Stimulated activated CD8-positive, alpha-beta memory T cell treated with anti-CD3 and anti-CD28 coated beads, Interleukin-4, amount 100 ng/mL, for 24 hours (primary cell): Measurements from ENCODE around the gene GLRA3.
"Not testable (repeated sequence)": the region's sequence is repeated elsewhere in the genome, so short reads cannot be mapped to it uniquely, and the experiment has no call there.

Experiments used
- DNase-seq: peaks from one replicate; pipeline ENCODE4 v3.0.0-alpha.2; 2020; ENCODE audit warnings: low read depth

Gene GLRA3

DNA sequence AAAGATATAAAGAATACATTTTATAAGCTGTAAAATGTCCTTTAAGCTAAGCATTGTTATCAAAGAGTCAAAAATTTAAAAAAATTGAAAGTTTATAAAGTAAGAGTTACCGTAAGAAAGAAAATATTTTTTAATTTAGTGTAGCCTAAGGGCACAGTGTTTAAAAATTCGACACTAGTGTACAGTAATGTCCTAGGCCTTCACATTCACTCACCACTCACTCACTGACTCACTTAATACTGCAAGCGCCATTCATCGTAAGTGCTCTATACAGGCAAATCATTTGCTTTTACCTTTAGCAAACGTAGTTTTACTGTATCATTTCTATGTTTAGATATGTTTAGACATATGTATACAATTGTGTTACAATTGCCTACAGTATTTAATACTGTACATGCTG lies 20.2 kb downstream of the GLRA3 start:
- no peak for DNase-seq

DNA sequence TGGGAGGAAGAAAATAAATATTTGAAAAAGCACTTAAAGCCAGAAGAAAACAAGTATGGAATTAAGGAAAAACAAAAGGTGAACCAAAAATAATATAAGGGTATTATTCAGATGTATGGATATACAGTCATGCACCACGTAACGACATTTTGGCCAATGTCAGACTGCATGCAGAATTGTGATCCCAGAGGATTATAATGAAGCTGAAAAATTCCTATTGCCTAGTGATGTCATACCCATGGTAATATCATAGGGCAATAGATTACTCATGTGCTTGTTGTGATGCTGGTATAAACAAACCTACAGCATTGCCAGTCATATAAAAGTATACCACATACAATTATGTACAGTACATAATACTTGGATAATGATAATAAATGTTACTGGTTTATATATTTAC lies 20.9 kb downstream of the GLRA3 start:
- DNase-seq: no peak

DNA sequence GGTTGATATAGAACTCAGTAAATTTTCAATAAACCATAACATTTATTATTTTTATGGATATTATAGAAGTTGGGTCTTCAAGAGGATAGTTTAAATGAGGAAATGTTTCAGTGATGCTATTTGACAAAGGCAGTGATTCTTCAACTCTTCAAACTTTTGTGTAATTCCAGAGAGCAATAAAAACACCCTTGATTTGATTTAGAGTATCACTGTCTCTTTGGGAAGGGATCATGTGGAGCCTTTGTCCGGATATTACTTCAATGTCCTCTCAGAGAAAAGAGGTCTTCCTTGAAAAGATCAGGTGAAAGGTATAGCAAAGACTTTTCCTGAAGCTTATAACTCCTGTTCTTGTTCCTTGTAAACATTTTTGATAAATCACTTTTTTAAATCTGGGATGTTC lies 23.3 kb downstream of the GLRA3 start:
- no peak for DNase-seq

DNA sequence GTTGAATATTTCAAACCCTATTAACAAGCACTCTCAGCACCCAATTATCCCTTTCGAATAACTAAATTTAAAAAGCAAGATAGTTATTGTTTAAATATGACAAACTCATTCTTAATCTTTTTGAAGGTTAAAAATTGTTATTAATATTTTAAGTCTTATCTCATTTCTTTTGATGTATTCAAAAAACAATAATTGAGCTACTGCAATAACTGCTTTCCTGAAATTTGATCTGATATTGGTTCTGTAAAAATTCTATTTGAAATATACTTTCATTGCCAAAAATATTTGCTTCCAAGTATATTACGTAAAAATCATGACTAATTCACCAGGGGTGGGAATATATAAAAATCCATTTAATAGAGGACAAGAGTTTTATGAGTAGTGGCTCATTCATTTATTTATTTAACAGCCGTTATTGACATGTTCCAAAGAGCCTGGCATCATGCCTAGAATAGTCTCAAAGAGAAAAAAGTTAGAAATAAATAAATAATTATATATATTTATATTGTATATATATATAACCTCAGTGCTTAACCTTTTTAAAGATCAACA lies 34.4 kb downstream of the GLRA3 start:
- DNase-seq: no peak

DNA sequence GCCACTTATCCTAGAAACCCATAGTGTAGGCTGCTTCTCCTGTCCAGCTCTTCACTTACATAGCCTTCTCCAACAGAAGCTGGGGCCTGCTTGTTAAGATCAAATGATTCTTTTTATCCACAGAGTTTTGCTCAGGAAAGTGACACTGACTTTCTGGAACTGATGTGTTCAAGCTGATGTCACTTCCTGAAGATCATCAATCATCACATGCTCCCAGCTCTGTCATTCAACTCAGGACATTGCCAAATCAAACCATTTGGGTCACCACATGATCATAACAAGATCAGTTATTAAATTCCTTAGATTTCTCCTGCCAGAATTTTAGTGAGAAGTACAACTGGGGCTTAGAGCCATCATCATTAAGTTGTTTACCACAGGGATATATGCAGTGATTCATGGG lies 39.4 kb downstream of the GLRA3 start:
- DNase-seq: no peak

DNA sequence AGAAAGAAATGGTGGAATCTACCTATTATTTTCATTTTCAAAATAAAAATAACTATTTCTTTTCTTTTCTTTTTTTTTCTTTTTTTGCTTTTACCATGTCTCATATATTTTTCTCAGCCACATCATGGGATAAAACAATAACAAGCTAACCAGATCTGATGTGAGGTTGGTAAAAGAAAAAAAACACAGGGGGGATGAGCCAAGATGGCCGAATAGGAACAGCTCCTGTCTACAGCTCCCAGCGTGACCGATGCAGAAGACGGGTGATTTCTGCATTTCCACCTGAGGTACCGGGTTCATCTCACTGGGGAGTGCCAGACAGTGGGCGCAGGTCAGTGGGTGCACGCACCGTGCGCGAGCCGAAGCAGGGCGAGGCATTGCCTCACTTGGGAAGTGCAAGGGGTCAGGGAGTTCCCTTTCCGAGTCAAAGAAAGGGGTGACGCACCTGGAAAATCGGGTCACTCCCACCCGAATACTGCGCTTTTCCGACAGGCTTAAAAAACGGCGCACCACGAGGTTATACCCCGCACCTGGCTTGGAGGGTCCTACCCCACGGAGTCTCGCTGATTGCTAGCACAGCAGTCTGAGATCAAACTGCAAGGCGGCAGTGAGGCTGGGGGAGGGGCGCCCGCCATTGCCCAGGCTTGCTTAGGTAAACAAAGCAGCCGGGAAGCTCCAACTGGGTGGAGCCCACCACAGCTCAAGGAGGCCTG lies 50.6 kb downstream of the GLRA3 start:
- not testable (repeated sequence) for DNase-seq

DNA sequence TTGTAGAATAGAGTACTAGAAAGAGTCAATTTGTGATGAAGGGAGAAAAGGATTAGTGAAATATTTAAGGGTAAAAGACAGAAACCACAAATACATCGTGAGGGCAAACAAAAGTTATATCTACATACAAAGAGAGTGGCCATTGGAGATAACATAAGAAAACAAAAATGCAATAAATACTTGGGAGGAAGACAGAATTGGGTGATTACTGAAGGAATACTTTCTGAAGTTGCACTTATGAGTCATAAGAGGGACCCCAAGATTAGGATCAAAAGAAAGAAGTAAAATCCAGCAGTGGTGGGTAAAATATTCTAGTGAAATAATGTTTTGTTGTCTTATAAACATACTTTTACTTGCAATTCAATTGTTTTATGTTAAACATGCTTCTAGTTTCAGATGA lies 53.7 kb downstream of the GLRA3 start:
- DNase-seq: no peak

DNA sequence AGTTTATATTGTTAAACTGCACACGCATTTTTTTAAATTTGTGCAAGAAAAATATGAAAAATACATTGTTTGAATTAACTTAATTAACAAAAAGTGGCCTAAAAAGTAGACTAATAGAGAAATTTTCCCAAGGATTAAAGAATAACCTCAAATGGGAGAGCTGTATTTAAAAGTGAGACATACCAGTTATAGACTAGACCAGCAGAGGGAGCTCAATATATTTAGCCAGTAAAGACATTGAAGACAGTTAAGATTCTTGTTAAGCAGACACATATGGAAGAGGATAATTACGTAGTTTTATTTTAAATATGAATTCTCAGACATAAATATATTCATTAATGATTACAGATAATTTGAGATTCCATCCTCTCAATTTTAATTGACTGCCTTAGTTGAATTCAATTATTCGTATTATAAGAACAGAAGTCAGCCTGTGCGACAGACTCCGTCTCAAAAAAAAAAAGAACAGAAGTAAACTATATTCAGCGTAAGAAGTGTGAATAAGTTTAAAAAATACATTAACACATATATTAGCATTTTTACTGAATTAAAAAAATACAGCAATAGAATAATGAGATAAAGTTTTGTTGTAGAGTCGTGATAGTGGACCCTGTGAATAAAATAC lies 64.8 kb downstream of the GLRA3 start:
- no peak for DNase-seq

DNA sequence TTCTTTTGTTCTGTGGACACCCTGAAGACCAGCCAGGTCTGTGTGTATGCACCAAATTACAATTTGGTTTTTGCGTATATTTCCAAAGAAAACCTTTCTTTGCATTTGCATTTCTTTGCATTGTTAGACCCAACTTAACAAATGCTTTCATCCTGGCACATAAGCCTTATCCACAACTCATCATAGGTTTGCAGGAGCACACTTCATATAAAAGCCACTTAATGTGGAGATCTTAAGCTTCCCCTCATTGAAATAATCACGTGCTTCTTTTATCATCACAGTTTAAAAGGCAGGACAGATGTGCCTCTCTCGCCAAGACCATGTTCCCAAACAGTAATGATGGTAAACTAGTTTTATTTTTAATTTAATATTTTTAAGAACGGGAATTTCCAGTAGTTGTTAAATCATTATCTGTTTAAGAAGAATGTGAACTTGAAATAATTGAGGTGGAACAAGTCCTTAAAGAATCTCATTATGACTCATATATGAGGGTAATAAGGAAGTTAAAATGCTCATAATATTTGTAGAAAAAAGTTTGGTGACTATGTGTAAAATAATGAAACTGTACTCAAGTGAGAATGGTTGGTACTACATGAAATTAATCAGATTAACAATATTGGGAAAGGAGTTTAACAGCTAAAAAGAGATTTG lies 65.5 kb downstream of the GLRA3 start:
- no peak for DNase-seq

DNA sequence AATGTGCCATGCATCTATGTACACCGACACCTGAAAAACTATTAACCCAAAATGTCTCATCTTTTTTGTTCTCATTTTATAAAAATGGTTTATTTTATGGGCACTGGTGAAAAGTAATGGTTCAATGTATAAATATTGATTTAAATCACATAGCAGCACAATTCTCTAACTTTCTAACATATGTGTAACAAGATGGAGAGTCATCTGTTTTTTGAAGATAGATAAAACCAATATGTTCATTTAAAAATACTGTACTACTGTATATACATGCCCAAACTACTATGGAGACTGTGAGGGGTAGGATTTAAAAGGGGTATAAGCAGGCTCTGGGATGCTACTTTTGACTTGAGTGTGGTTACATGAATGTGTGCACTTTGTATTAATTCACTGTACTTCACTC lies 67.6 kb downstream of the GLRA3 start:
- DNase-seq: no peak

DNA sequence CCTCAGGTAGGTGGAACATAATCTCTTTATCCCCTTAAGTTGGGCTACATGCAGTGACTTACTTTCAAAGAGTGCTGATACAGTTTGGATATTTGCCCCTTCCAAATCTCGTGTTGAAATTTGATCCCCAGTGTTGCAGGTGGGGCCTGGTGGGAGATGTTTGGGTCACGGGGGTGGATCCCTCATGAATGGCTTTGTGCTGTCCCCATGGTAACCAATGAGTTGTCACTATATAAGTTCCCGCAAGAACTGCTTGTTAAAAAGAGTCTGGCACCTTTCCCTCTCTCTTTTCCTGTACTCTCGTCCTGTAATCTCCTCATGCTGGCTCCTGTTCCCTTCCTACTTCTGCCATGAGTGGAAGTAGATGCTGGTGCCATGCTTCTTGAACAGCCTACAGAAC lies 71.3 kb downstream of the GLRA3 start:
- DNase-seq: no peak

DNA sequence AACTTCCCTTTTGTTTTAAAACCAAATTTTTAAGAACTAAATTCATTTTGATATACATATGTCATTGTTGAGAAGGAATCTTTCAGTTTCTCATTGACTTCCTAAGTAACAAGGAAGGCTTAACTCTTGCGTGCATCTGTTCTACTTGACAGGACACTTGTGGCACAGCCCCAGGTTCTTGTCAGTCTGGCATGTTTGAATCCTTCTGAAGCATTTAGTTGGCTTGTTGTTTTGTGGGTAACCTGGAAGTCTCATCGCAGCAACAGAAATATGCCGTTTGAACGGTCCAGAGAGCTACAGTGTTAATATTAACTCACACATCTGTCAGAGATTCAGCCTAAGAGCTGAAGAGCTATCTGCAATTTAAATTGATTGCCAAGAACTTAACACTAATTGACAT lies 76.0 kb downstream of the GLRA3 start:
- no peak for DNase-seq

DNA sequence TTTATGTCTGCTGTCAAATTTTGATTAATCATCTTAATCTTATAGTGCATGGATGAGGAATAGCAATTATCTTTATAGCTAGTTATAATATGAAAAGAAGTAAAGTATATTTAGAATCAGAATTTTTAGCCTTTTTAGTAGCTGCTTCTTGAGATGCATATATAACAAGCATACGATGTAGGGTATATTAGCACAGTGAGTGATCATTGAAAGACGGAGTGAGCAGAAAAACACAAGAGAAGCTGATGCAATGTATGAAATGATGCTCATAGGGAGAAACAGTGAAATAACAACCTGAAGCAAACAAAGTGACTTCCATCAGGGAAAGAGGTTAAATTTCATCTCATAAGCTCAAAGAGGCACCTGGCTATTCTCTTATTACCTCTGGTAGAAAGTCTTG lies 77.0 kb downstream of the GLRA3 start:
- DNase-seq: no peak

DNA sequence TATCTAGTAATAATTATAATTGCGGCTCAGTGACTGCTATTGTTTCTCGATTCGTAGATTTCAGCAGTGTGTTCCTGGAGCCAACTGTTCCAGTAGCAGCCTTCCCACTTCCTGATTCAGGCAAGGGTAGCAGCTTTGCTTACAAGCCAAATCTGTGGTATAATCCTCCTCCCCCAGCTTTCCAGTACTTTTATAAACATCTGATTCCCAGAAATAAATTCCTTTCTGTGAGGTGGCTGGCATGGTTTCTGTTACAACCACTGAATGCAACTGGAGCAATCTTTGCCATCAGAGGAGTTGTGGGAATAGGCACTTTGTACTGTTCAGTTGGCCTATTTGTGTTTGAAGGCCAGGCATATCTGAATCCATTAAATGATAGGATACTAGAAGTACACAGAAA lies 80.0 kb downstream of the GLRA3 start:
- DNase-seq: no peak

DNA sequence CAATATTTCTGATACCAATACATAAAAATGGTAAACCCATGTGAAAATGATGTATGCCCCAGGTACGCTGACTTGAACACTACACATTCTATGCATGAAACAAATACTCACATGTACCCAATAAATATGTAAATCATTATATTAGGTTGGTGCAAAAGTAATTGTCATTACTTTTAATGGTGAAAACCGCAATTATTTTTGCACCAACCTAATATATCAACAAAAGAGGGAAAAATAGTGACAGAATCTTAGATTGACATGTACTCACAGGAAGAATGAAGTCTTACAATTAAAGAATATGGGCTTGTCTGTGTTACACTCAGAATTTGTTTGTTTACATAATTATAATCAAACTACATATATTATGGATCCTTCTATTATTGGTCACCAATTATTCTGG lies 82.3 kb downstream of the GLRA3 start:
- DNase-seq: no peak

DNA sequence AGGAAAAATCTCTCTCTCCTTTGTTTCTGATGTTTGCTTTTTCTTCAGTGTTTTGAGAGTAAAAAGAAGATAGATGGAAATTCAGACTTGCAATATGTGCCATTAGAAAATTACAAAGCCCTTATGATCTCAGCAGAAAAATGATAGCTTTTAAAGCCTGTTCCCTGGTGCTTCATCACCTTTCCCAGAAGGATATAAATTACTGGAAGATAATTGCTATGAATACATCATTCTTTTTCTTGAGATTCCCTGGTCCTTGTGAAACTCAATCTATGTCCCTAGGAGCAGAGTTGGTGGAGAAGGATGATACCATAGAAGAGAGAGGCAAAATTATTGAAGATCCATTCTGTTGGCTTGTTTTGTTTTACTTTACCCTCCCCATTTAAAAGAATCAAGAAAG lies 86.5 kb downstream of the GLRA3 start:
- DNase-seq: no peak

DNA sequence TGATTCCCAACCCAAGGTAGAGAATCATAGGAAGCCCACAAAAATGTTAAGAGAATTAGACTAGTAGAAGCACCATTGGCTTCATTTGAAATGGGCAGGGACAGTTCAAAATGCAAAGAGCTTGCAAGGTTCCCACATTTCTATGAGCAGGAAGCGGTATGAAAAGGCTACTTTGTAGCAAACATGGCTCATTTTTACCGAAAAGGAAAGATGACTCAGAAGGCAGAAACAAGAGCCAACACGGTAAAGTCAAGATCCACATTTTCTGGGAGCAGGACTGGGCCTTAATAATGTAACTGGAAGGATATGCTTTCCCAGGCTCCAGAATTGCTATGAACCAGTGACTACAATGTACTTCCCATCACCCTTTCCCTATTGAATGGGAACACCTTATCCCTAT lies 89.5 kb downstream of the GLRA3 start:
- DNase-seq: no peak

DNA sequence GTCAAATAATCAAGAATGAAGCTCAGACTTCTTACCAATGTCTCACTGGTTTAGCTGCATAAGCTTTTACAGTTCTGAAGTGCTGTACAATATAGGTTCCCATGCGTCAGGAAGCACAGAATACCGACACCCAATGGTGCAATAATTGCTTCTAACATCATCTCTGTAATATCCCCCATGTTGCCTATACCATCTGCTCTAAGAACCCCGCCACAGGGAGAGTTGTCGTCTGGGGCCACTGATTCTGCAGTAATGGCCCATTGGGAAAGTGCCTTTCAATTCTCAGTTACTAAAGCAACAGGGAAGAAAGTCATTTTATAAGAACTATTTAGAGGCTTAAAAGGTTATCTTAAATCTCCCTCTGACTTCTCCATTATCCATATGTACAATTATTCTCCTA lies 94.9 kb downstream of the GLRA3 start:
- no peak for DNase-seq

DNA sequence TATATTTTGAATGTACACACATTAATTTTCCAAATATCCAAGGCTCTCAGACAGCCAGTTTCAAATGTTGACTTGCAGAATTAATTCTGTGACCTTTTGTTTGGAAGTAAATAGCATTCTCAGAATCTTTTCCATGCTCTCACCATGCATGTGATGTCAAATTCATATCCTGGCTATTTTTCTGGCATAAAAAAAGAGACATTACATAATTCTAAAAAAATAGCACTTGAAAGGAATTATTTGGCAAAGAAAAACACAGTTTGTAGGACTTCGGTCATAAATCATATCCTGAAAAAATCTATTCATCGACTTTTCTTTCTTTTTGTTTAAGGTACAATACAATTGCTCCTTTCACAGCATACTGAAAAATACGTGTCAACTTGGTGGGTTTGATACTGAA lies 111.2 kb downstream of the GLRA3 start:
- DNase-seq: no peak

DNA sequence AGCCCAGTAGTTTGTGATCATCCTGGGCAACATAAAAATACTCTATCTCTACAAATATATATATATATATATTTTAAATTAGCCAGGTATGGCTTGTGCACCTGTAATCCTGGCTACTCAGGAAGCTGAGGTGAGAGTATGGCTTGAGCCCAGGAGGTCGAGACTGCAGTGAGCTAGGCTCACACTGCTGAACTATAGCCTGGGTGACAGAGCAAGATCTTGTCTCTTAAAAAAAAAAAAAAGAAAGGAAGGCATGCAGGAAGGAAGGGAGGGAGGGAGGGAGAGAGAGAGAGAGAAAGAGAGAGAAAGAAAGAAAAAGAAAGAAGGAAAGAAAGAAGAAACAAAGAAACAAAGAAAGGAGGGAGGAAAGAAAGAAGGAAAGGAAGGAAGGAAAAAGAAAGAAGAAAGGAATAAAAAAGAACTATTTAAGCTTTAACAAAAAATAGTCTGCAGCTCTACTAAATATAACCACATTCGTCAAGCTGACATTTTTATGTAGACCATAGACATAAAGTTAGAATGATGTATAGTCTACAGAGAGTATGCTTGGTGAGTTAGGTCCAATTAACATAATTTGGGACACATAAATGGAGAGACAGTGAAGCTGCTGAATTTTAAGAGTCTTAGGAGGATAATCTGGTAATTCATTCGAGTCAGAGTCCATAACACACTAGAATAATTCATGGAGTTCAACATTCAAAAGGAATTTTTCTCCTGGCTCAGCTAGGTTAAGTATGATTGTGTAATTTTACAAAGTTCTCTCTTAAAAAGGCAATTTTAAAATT lies 111.9 kb downstream of the GLRA3 start:
- no peak for DNase-seq

DNA sequence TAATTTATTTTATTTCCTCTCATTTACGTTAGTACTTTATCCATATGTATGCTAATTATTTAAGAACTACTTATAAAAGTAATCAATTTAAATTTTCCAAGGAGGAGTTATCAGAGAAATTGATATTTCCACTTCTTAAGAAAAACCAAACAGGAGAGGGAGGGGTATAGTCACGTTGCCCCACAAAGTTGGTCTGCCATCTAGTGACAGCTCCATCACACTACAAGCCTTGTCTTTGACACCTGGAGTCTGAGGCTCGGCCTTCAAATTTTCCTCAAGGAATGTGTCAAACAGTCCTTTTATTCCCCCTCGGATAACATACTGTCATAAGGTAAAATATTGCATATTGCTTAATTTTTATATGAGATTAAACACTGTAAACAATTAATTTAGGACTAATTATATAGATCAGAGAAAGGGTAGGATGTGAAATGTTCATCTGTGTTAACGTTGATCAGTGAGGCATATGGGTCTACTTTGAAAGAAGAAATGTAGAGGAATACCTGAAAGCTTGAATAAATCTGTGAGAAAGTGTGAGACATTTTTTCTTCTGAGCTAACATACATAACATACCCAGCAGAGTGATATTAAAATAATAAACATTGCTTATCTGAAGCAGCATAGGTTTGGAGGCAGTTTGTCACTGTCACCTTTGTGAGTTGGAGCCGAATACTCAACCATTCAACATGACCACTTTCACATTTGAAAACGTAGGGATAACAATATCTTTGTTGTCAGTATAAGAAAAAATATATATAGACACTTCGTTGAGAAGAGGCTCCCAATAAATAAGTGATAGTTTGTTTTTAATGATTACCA lies 114.4 kb downstream of the GLRA3 start:
- no peak for DNase-seq

DNA sequence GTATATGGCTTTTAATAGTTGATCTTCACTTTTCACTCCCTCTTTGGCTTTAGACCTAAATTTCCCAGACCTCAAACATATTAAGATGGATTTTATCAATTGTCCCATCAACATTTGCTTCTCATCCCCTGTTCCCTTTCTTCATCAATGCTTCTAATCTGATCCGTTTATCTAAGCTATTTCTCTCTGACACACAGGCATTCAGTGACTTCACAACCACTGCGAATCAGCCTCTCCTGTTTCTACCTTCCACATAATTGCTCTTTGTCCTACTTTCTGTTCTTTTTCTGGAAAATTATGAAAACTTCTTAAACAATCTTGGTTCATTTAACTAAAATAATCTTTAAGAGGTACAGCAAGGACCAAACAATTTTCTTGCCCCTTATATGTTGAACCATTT lies 115.2 kb downstream of the GLRA3 start:
- DNase-seq: no peak
